Caco-2 (cell line): Measurements from ENCODE around the gene TMEM131. TPM values are rescaled to one million over a fixed set of nuclear protein-coding genes. Genes with fewer than 3 reads are reported as not detected.

Experiments
- BruUV-seq: library from RNA; stranded (reverse); fragments of 400-500 nt; replicated peaks from 2 replicates; lab custom pipeline; 2021; lab: Mats Ljungman, UMichigan
- CTCF ChIA-PET: fragments of 300-600 bp; sonication (Branson Sonifier 250); formaldehyde crosslinking; loops from one replicate; lab custom pipeline; 2022; ENCODE audit warnings: antibody characterized with exemption; lab: Charles Lee
- POLR2A ChIA-PET: fragments of 300-600 bp; sonication (Branson Sonifier 250); formaldehyde crosslinking; loops from one replicate; lab custom pipeline; 2022; ENCODE audit warnings: antibody characterized with exemption; lab: Charles Lee
- DNase-seq, 2 experiments: peaks; one replicate each; pipeline versions ENCODE4 v3.0.0 to v3.0.0-alpha.2; 2020 to 2022
- H3K27me3 ChIP-seq: replicated peaks from 2 replicates; pipeline ENCODE4 v1.6.0; 2011; ENCODE audit warnings: low read length; ENCODE audit not compliant: control insufficient read depth, insufficient read depth
- H3K36me3 ChIP-seq: 2 replicates; pipeline ENCODE4 v1.5.1; 2011; ENCODE audit warnings: low read length; ENCODE audit not compliant: control insufficient read depth, insufficient read depth
- H3K4me1 ChIP-seq: fragments of 250-450 bp; sonication (Bioruptor Pico); 2 replicates; pipeline ENCODE4 v1.5.1; 2020; ENCODE audit warnings: mild to moderate bottlenecking
- H3K4me3 ChIP-seq: 2 replicates; pipeline ENCODE4 v1.5.1; 2011; ENCODE audit warnings: low read depth, mild to moderate bottlenecking, control low read depth, low read length
- H3K9me3 ChIP-seq: fragments of 250-450 bp; sonication (Bioruptor Pico); 2 replicates; pipeline ENCODE4 v1.5.1; 2020; ENCODE audit warnings: mild to moderate bottlenecking, moderate library complexity
- H3K27ac Mint-ChIP-seq: one replicate; pipeline ENCODE4 v1.8.0; 2022; ENCODE audit warnings: mixed read lengths; ENCODE audit not compliant: unreplicated experiment
- H3K27me3 Mint-ChIP-seq: one replicate; pipeline ENCODE4 v1.8.0; 2022; ENCODE audit warnings: mixed read lengths; ENCODE audit not compliant: insufficient read depth, unreplicated experiment
- H3K36me3 Mint-ChIP-seq: one replicate; pipeline ENCODE4 v1.8.0; 2022; ENCODE audit warnings: mild to moderate bottlenecking, mixed read lengths; ENCODE audit not compliant: insufficient read depth, unreplicated experiment
- H3K4me1 Mint-ChIP-seq: one replicate; pipeline ENCODE4 v1.8.0; 2022; ENCODE audit warnings: low read depth, mixed read lengths; ENCODE audit not compliant: unreplicated experiment
- H3K4me3 Mint-ChIP-seq: one replicate; pipeline ENCODE4 v1.8.0; 2022; ENCODE audit warnings: mild to moderate bottlenecking, moderate library complexity, mixed read lengths; ENCODE audit not compliant: unreplicated experiment
- H3K9me3 Mint-ChIP-seq: one replicate; pipeline ENCODE4 v1.8.0; 2022; ENCODE audit warnings: mixed read lengths; ENCODE audit not compliant: unreplicated experiment
- CTCF ChIP-seq, 2 experiments: fragments of 200-600 bp in 1 of 2; IDR thresholded peaks; 1 replicate in 1 of 2; 2 replicates in 1 of 2; pipeline versions ENCODE4 v1.5.1 to v1.8.0; 2011 to 2022; ENCODE audit warnings: antibody characterized with exemption in 1 of 2, control low read depth in 1 of 2, inconsistent platforms in 1 of 2, low read depth in 1 of 2, low read length in 1 of 2, mild to moderate bottlenecking in 1 of 2, moderate library complexity in 1 of 2; ENCODE audit not compliant: insufficient read depth in 1 of 2, severe bottlenecking in 1 of 2, unreplicated experiment in 1 of 2
- intact Hi-C: fragments of 100-400 bp; cut with micrococcal nuclease; formaldehyde crosslinking; loops from one replicate; pipeline ENCODE4 v1.10.0; 2022; ENCODE audit not compliant: unreplicated experiment
- total RNA-seq: library from RNA; stranded (reverse); gene quantifications from 2 replicates; pipeline ENCODE4 v1.2.3, GENCODE V29; 2022

The TMEM131 gene
- total RNA-seq, 1 experiment from 2014 or later: 36.3 TPM

- H3K9me3 ChIP-seq: no peaks in the 10 kb centered on the region
- H3K4me3 ChIP-seq: no peak overlapping the region
- Mint-ChIP-seq H3K4me3 (no peak overlapping the region), H3K4me1 (no peaks in the 10 kb centered on the region), H3K27ac (no peak overlapping the region), H3K9me3 (no peaks in the 10 kb centered on the region), H3K27me3 (no peaks in the 10 kb centered on the region), H3K36me3 (peaks cover 18% of the 10 kb centered on the region)
- intact Hi-C loops: loop anchor here (2.0 kb wide), 1 partner anchor 642 kb away; no protein-coding TSS in a partner anchor
- BruUV-seq: no TSS peak
- POLR2A ChIA-PET: interaction anchor here (0.5 kb wide), 1 partner anchor 21 kb away, joined by 4 read pairs; no protein-coding TSS in a partner anchor
- CTCF ChIA-PET: no interaction called here
- H3K4me1 ChIP-seq: no peaks in the 10 kb centered on the region
- no peak for DNase-seq
- H3K36me3 ChIP-seq: no peaks in the 10 kb centered on the region
- no peak for TF ChIP-seq CTCF (IDR thresholded peaks at IDR 0.05; ENCODE audit: insufficient read depth in 1 of 2, low read depth in 1 of 2, low read length in 1 of 2, severe bottlenecking in 1 of 2, unreplicated experiment in 1 of 2)
- H3K27me3 ChIP-seq: no peaks in the 10 kb centered on the region
Measured at GRCh38 chr2:97742381-97742847, 253.3 kb downstream of the TMEM131 start.

GRCh38 chr2:97741686-97742085 is 254.1 kb downstream of the TMEM131 start:
- Histone ChIP-seq H3K36me3 (no peaks in the 10 kb centered on the region), H3K27me3 (no peaks in the 10 kb centered on the region), H3K4me1 (no peaks in the 10 kb centered on the region), H3K9me3 (no peaks in the 10 kb centered on the region), H3K4me3 (no peak overlapping the region)
- intact Hi-C loops: loop anchor here (2.0 kb wide), 1 partner anchor 643 kb away; no protein-coding TSS in a partner anchor
- peak in 1 of 2 experiments; percentile 13 for DNase-seq
- BruUV-seq: no TSS peak
- ChIA-PET POLR2A (no interaction called here), CTCF (interaction anchor here (0.7 to 1.5 kb wide), 2 partner anchors 13 to 42 kb away, joined by 3 to 6 read pairs; no protein-coding TSS in a partner anchor)
- no peaks in the 10 kb centered on the region for H3K4me1 Mint-ChIP-seq
- no peak for TF ChIP-seq CTCF (IDR thresholded peaks at IDR 0.05; ENCODE audit: insufficient read depth in 1 of 2, low read depth in 1 of 2, low read length in 1 of 2, severe bottlenecking in 1 of 2, unreplicated experiment in 1 of 2)
- H3K36me3 Mint-ChIP-seq: peaks cover 18% of the 10 kb centered on the region
- no peaks in the 10 kb centered on the region for H3K9me3 Mint-ChIP-seq
- H3K27me3 Mint-ChIP-seq: no peaks in the 10 kb centered on the region
- H3K4me3 Mint-ChIP-seq: no peak overlapping the region
- H3K27ac Mint-ChIP-seq: no peak overlapping the region

GRCh38 chr2:97741251-97741650 is 254.5 kb downstream of the TMEM131 start:
- Mint-ChIP-seq H3K36me3 (peaks cover 18% of the 10 kb centered on the region), H3K9me3 (no peaks in the 10 kb centered on the region), H3K27me3 (no peaks in the 10 kb centered on the region), H3K27ac (no peak overlapping the region), H3K4me1 (no peaks in the 10 kb centered on the region), H3K4me3 (no peak overlapping the region)
- intact Hi-C loops: no loop called here
- ChIA-PET POLR2A (no interaction called here), CTCF (interaction anchor here (0.7 to 1.5 kb wide), 3 partner anchors 14 to 528 kb away, joined by 3 to 6 read pairs (median 5); no protein-coding TSS in a partner anchor)
- BruUV-seq: no TSS peak
- no peaks in the 10 kb centered on the region for H3K36me3 ChIP-seq
- no peaks in the 10 kb centered on the region for H3K27me3 ChIP-seq
- no peak for TF ChIP-seq CTCF (IDR thresholded peaks at IDR 0.05; ENCODE audit: insufficient read depth in 1 of 2, low read depth in 1 of 2, low read length in 1 of 2, severe bottlenecking in 1 of 2, unreplicated experiment in 1 of 2)
- DNase-seq: peak in 1 of 2 experiments; percentile 27
- H3K4me1 ChIP-seq: no peaks in the 10 kb centered on the region
- no peaks in the 10 kb centered on the region for H3K9me3 ChIP-seq
- H3K4me3 ChIP-seq: no peak overlapping the region
